Fibroblast of mammary gland (primary cell): Measurements from ENCODE around the gene CITED1.

ENCODE experiments used
- DNase-seq: peaks from one replicate; pipeline ENCODE4 v3.0.0-alpha.2; 2010; ENCODE audit warnings: low read depth
- H3K4me3 ChIP-seq: 2 replicates; pipeline ENCODE4 v1.5.1; 2011; ENCODE audit warnings: low read depth, mild to moderate bottlenecking, low read length, moderate library complexity; ENCODE audit not compliant: control insufficient read depth
- TF ChIP-seq, protein P1 (sequence below): conservative IDR thresholded peaks from 2 replicates; pipeline ENCODE4 v1.5.1; 2011; ENCODE audit warnings: low read depth, low read length, inconsistent platforms; ENCODE audit not compliant: control insufficient read depth, insufficient read depth

Gene CITED1

DNA sequence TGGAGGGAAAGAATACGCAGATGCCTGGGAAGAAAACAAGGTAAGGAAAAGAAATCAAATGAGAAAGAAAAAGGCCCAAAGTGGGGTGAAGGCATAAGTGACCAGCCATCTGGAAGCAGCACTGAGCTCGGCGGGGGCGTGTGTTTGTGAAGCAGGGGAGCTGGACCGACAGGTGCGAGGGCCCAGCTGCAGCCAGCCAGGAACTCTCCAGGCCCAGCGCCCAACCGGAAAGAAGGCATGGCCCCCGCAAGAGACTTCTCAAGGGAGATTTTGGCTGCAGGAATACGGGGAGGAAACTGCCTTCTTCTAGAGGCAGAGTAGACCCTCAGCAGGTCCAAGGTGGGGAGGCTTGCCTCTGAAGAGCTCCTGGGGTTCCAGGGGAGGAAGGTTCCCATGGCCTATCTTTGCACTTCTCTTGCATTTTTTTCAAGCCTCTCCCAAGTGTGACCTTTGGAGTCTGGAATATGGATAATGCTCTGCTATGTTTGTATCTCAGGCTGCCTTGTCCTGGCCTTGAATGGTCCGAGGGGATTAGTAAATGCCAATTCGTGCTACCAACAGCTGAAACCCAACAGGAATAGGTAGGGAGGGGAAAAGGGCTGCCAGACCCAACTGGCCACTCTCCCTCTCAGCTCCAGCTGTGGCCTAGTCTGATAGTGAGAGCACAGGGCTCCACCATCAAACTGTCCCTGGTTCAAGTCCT, 10.8 kb upstream of the CITED1 start:
- no peak for DNase-seq
- H3K4me3 ChIP-seq: no peak overlapping the region
- TF ChIP-seq, protein P1, sequence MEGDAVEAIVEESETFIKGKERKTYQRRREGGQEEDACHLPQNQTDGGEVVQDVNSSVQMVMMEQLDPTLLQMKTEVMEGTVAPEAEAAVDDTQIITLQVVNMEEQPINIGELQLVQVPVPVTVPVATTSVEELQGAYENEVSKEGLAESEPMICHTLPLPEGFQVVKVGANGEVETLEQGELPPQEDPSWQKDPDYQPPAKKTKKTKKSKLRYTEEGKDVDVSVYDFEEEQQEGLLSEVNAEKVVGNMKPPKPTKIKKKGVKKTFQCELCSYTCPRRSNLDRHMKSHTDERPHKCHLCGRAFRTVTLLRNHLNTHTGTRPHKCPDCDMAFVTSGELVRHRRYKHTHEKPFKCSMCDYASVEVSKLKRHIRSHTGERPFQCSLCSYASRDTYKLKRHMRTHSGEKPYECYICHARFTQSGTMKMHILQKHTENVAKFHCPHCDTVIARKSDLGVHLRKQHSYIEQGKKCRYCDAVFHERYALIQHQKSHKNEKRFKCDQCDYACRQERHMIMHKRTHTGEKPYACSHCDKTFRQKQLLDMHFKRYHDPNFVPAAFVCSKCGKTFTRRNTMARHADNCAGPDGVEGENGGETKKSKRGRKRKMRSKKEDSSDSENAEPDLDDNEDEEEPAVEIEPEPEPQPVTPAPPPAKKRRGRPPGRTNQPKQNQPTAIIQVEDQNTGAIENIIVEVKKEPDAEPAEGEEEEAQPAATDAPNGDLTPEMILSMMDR: no peak

DNA sequence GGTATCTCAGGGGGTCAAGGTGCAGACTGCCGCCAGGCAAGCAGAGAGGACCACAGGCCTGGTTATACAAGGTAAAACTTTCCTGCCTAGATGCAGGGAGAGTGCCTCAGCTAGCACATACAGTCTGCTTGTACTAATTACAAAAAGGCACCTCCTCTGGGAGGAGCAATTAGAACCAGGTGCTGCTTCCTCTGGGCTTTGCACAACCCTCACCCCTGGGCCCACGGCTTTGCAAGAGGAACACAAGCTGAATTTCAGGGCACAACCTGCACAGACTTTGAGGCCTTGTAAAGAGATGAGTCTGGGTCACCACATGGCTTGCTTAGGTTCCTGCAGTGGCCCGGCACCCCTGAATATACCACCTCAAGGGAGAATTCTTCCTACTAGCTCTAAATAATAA, 9.2 kb upstream of the CITED1 start:
- TF ChIP-seq, protein P1: no peak
- no peak for DNase-seq

DNA sequence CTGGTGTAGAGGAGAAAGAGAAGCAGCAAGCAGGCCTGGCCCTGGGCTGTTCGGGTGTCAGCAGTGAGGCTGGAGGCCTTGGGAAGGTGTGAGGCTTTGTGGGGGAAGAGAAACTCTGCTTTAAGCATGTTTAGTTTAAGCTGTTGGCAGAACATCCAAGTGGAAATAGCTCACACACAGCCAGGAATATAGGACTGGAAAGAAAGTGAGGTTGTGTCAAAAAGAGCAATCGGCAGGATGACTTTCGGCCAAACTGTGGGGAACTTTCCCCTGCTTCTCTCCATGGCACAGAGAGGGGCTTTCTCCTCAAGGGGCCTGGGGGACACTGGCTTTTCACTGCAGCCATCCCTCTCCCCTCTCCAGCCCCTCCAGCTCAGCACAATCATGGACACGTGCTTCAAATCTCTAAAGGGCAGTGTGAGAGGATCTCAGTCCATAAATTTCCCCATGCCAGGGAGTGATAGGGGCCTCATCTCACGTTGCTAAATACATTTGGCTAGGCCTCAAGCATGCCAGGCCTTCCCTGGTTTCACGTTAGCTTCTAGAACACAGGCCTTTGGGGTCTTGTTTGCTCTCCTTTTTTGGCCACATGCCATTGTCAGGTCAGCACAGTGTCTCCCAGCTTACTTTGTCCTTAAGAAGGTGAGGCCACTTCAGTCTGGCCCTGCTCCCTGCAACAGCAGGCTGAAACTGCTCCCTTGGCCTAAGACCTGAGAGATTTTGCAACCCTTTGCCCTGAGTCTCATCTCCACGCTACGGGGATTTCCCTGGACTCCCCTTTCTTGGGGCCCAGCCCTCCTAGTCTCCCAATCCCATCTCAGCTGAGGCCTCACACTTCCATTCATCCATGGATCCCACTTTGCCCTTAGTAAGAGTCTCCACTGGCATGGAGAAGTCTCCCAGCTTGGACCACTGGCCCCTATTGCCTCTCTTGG, 8.3 kb upstream of the CITED1 start:
- H3K4me3 ChIP-seq: no peak overlapping the region
- TF ChIP-seq, protein P1: no peak
- no peak for DNase-seq

More for the DNA sequence above, 9.2 kb upstream of the CITED1 start:
- H3K4me3 ChIP-seq: no peak overlapping the region

DNA sequence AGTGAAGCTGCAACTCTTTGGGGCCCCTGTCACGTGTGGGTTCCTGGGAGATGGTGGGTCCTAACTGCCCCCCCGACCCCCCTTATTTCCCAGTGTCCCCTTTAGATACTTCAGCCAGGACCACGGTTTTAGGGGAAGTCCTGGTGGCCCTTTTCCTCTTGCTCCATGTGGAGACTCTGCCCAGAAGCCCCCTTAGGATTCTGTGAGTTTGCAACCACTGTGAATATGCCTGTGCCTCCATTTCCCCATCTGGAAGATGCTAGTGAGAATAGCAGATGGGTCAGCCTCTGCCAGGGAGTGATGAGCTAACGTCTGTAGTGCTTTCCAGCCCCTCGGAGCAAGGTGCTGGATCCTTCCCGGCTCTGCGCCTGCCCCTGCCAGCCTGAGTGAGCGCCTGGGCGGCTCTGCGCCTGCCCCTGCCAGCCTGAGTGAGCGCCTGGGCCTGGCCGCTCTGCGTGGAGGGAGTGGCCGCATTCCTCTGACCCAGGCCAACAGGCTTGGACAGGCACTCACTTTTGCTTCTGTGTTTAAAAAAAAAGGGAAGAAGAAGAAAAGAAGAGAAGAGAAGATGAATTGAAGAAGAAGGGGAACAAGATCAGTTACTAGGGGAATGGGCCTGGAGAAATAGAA, 6.7 kb upstream of the CITED1 start:
- DNase-seq: no peak
- TF ChIP-seq, protein P1: no peak
- H3K4me3 ChIP-seq: no peak overlapping the region

DNA sequence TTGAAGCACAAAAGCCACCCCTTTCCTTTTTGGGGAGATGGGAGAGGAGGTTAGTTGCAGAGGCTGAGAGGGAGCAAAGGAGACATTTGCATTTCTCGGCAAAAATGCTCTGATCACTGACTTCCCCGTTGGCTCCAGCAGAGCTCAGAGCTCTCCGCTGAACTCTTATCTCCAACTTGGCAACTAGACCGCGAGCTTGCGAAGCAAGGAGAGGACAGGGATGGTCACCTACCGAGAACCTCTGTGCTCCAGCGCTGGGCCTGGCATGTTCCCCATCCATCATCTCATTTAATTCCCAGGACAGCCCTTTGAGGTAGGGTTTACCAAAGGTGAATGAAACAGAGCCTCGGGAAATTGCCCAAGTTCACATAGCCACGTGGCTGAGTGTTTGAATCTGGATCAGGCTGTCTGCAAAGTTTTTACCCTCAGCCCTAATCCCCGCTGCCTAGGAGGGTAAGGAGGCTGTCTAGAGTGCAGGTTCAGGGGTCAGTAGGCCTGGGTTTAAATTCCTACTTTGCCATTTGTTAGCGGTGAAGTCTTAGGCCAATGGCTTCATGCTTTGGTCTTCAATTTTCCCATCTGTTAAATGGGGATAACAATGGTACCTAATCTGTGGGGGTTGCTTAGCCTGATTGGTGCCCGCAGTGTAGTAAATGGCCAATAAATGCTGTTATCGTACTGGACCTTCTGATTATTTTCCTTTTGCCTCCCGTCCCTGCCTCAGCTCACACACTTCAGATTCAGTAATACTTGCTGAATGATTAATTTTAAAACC, 3.8 kb upstream of the CITED1 start:
- DNase-seq: no peak
- no peak overlapping the region for H3K4me3 ChIP-seq
- TF ChIP-seq, protein P1: no peak
